ENCODE data around the gene CLEC2B.

CLEC2B gene

GRCh38 chr12:9856151-9856550 lies 13.0 kb downstream of the CLEC2B start:
- no peak overlapping the region for H3K27ac ChIP-seq
- TF ChIP-seq ZFX (IDR thresholded peaks at IDR 0.05; ENCODE audit: borderline replicate concordance): no peak

GRCh38 chr12:9851927-9852326 lies 17.2 kb downstream of the CLEC2B start:
- no peak overlapping the region for H3K27ac ChIP-seq
- no peak for TF ChIP-seq ZFX (IDR thresholded peaks at IDR 0.05; ENCODE audit: borderline replicate concordance)
- no peak for TF ChIP-seq CTCF (IDR thresholded peaks at IDR 0.05)

- H3K27ac ChIP-seq: no peak overlapping the region
- TF ChIP-seq ZFX (IDR thresholded peaks at IDR 0.05; ENCODE audit: borderline replicate concordance) (no peak), CTCF (IDR thresholded peaks at IDR 0.05) (no peak)
These were observed 18.1 kb downstream of the CLEC2B start for GRCh38 chr12:9851050-9851449.

GRCh38 chr12:9848899-9849298 lies 20.3 kb downstream of the CLEC2B start:
- no peak for TF ChIP-seq ZFX (IDR thresholded peaks at IDR 0.05; ENCODE audit: borderline replicate concordance)
- no peak for TF ChIP-seq CTCF (IDR thresholded peaks at IDR 0.05)

GRCh38 chr12:9843407-9843806 lies 25.7 kb downstream of the CLEC2B start:
- TF ChIP-seq CTCF (IDR thresholded peaks at IDR 0.05) (no peak), ZFX (IDR thresholded peaks at IDR 0.05; ENCODE audit: borderline replicate concordance) (no peak)
- H3K27ac ChIP-seq: no peak overlapping the region

More at GRCh38 chr12:9848899-9849298, 20.3 kb downstream of the CLEC2B start:
- H3K27ac ChIP-seq: no peak overlapping the region

GRCh38 chr12:9831720-9832119 lies 37.4 kb downstream of the CLEC2B start:
- H3K27ac ChIP-seq: no peak overlapping the region
- TF ChIP-seq ZFX (IDR thresholded peaks at IDR 0.05; ENCODE audit: borderline replicate concordance) (no peak), CTCF (IDR thresholded peaks at IDR 0.05) (no peak)

GRCh38 chr12:9829982-9830381 lies 39.2 kb downstream of the CLEC2B start:
- TF ChIP-seq CTCF (IDR thresholded peaks at IDR 0.05): no peak
- TF ChIP-seq ZFX (IDR thresholded peaks at IDR 0.05; ENCODE audit: borderline replicate concordance): no peak
- H3K27ac ChIP-seq: no peak overlapping the region

- H3K27ac ChIP-seq: no peak overlapping the region
- TF ChIP-seq CTCF (IDR thresholded peaks at IDR 0.05) (no peak), ZFX (IDR thresholded peaks at IDR 0.05; ENCODE audit: borderline replicate concordance) (no peak)
These were observed 39.7 kb downstream of the CLEC2B start for GRCh38 chr12:9829483-9829882.
